SU-DHL-6 (cell line): ENCODE data around the gene ITGA1.

Experiments
- CTCF ChIP-seq: fragments of 200-600 bp; sonication (generic); IDR thresholded peaks from one replicate; pipeline ENCODE4 v1.5.1; 2017; ENCODE audit warnings: antibody characterized with exemption, mild to moderate bottlenecking, low read length, moderate library complexity; ENCODE audit not compliant: insufficient read depth, poor library complexity, severe bottlenecking
- EZH2phosphoT487 ChIP-seq: fragments of 200-600 bp; sonication (generic), shearing (Covaris generic); conservative IDR thresholded peaks from 2 replicates; pipeline ENCODE4 v1.6.1; 2018; ENCODE audit warnings: mild to moderate bottlenecking, antibody characterized with exemption, low read length, moderate library complexity, mixed read lengths

DNA sequence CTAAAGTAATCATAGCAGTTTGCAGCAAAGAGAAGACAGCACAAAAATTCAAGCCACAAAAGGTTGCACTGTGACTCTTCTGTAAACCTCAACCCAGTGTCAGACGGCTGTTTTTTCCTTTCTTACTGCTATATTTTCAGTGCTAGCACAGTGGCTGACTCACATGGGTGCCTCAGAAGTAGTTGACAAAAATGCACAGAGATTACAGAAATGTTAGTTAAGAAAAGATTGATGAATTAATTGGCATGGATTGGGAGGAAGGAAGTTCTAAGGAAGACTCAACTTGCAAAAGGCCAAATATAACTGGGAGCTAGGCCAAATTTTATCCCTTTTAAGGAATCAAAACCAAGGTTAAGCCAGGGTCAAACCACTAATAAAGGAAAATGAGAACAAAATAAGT, 43.7 kb upstream of the ITGA1 start:
- TF ChIP-seq CTCF: no peak
- no peak for TF ChIP-seq EZH2phosphoT487
